Astrocyte of the spinal cord (primary cell): ENCODE measurements around the gene FRMD4A.

Source experiments
- DNase-seq: peaks from one replicate; pipeline ENCODE4 v3.0.0; 2011; ENCODE audit warnings: low read depth, low spot score
- H3K4me3 ChIP-seq: 2 replicates; pipeline ENCODE4 v1.5.1; 2011; ENCODE audit warnings: low read depth, mild to moderate bottlenecking, low read length, moderate library complexity
- in situ Hi-C: cut with HindIII; loops from 2 replicates; pipeline ENCODE4 v1.10.0; 2017; ENCODE audit warnings: low sequenced_read_pairs
- TF ChIP-seq, protein P1 (sequence below): IDR thresholded peaks from 2 replicates; pipeline ENCODE4 v1.5.1; 2012; ENCODE audit warnings: low read depth, mild to moderate bottlenecking, low read length, inconsistent platforms

The FRMD4A gene

DNA sequence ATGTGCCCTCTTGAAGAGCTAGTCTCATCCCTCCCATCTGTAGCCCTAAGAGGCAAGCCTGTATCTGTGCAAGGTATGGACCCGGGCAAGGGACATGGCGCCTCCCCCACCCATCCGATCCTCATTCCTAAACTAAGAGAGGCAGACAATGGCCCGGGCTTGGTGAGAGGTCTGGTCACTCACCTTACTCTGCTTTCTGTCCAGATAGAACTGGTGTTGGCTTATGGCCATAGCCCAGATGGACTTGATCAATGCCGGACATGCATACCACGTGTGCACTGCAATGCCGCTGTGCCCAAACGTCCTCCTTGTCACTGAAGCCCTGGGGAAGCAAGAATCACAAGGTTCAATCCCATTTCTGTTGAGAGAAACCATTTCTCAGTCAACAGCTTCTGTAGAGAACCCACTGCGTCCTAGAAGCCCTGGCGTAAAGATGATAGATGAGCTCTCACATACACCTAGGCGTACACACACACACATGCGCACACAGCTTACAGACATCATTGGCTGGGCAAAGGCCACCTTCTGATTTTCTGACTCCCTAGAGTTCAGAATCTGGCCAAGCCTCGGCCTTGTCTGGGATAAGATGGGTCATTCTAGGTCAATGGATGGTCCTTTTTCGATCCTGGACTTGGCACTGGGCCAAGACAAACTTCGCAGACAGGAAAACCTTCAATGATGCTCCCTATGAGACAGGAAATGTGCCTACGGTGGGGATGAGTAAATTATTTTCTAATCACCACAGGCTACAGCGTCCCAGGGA is 629.4 kb downstream of the FRMD4A start:
- no peak for DNase-seq
- TF ChIP-seq, protein P1, sequence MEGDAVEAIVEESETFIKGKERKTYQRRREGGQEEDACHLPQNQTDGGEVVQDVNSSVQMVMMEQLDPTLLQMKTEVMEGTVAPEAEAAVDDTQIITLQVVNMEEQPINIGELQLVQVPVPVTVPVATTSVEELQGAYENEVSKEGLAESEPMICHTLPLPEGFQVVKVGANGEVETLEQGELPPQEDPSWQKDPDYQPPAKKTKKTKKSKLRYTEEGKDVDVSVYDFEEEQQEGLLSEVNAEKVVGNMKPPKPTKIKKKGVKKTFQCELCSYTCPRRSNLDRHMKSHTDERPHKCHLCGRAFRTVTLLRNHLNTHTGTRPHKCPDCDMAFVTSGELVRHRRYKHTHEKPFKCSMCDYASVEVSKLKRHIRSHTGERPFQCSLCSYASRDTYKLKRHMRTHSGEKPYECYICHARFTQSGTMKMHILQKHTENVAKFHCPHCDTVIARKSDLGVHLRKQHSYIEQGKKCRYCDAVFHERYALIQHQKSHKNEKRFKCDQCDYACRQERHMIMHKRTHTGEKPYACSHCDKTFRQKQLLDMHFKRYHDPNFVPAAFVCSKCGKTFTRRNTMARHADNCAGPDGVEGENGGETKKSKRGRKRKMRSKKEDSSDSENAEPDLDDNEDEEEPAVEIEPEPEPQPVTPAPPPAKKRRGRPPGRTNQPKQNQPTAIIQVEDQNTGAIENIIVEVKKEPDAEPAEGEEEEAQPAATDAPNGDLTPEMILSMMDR, result no peak
- in situ Hi-C loops, result no loop called here
- H3K4me3 ChIP-seq, result no peak overlapping the region

DNA sequence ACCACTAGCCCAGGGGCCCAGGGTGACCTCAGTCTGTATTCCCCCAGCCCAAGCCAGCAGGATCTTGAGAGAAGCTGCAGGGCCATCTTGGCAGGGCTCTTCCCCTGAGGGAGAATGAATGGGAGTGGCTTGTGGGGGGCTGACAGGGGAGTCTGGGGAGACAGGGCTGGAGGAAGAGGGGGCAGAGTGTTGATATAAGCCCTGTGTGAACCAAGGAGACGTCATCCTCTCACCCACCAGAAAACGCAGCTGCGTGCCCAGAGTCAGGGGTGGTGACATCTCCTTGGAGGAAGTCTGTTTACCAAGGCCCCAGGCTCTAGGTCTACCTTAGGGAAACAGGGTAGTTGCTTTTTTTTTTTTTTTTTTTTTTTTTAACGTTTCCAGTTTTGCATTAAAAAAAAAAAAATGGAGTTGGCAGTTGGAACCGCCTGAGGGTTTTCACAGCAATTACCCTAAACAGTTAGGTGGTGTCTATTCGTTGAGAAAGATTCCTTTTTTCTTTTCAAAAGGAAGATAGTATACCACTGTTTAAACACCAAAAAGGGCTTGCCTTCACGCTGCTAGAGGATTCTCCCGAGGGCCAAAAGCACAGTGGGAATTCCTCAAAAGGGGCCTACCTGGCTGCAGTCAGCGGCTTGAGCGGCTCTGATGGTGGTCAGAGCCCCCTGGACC is 630.1 kb downstream of the FRMD4A start:
- in situ Hi-C loops, result no loop called here
- DNase-seq, result no peak
- TF ChIP-seq, protein P1, result no peak
- H3K4me3 ChIP-seq, result no peak overlapping the region

DNA sequence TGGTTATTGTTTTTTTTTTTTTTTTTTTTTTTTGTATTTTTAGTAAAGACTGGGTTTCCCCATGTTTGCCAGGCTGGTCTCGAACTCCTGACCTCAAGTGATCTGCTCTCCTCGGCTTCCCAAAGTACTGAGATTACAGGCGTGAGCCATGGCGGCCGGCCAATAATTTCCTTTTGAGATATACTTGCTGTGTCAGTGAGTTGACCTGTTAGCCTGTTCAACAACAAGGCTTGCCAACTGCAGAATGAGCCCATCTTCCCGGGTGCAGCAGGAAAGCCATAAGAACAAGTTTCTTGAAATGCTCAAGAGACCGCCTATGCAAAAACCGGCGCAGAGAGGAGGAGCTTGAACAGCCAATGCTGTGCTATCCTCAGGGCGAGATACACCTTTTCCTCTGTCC is 631.5 kb downstream of the FRMD4A start:
- in situ Hi-C loops, result no loop called here
- no peak overlapping the region for H3K4me3 ChIP-seq
- TF ChIP-seq, protein P1, result no peak
- DNase-seq, result no peak

DNA sequence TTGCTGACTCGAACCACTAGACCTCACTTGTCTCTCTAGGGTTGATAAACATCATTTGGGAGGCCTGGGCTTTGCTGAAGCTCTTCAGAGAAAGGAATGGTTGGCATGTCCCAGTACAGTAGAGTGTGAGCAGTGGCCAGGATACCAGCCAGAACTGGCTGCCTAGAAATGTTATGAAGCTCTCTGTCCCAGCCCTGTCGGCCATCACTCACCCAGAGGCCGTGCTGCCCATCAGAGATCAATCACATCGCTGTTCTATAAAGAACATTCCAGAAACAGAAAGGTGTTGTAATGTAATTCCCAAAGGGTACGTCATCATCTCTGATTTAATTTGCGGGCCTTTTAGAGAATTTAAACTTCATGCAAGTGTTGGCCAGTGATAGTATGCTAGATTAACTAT is 632.5 kb downstream of the FRMD4A start:
- no peak for DNase-seq
- H3K4me3 ChIP-seq, result no peak overlapping the region
- TF ChIP-seq, protein P1, result no peak
- in situ Hi-C loops, result no loop called here

DNA sequence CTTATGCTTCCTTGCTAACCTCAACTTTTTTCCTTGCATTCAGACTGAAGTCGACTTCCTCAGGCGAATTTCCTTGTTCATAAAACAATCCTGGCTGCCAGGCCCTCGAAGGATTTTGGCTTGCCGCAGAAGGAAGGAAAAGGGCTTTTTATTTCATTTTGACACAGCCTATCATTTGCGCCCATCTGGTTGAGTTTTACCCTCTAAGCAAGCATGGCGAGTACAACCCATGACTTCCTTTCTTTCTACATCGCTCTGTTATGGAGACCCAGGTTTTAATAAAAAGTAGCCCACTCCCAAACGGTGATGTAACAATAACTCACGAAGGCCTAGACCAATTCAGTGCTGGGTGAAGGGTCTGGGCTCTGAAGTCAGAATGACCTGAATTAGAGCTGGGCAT is 634.7 kb downstream of the FRMD4A start:
- TF ChIP-seq, protein P1, result no peak
- DNase-seq, result no peak
- H3K4me3 ChIP-seq, result no peak overlapping the region
- in situ Hi-C loops, result no loop called here

DNA sequence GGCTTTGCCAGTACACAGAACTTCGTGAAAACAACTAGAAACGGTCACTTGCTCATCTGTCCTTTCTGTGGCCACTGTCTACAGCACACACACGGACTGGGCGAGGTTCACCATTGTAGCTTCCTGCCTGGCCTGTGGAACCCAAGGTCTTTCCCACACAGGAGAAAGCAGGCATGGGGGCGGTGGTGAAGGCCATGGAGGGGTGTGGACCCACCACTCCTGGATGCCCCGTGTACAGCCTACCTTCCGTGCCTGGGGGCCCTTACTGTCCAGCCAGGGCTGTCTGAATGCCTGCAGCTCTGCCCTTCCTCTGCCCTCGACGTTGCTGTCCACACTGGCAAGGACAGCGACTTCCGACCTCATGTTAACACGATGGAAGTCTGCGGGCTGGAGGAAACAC is 635.1 kb downstream of the FRMD4A start:
- TF ChIP-seq, protein P1, result no peak
- in situ Hi-C loops, result no loop called here
- no peak overlapping the region for H3K4me3 ChIP-seq
- DNase-seq, result no peak
